Adrenal gland (tissue), 5 donors: ENCODE results near the gene SIDT1.

Experiments
- CTCF ChIP-seq, 6 experiments: fragments of 450-650 bp in 4 of 6; fragments of 200-600 bp in 2 of 6; sonication (generic) in 1 of 6; IDR thresholded peaks; 1 replicate in 5 of 6; 2 replicates in 1 of 6; pipeline versions ENCODE4 v1.5.1 to v1.8.0; 2016 to 2021; ENCODE audit warnings: antibody characterized with exemption in 6 of 6, mild to moderate bottlenecking in 2 of 6, moderate library complexity in 1 of 6
- POLR2A ChIP-seq, 2 donors: fragments of 450-650 bp; IDR thresholded peaks; one replicate each; pipeline ENCODE4 v1.6.1; 2017; ENCODE audit warnings: antibody characterized with exemption in 2 of 2, mild to moderate bottlenecking in 2 of 2, moderate library complexity in 1 of 2
- donor health status: DM: no; HTN: no; CAD: no.

GRCh38 chr3:113532698-113533533 is 561 bp downstream of the SIDT1 start:
- no peak for TF ChIP-seq CTCF (IDR thresholded peaks at IDR 0.05)
- TF ChIP-seq POLR2A (IDR thresholded peaks at IDR 0.05), result no peak
